Measurements from ENCODE around the gene TP53TG5. TPM values are rescaled to one million over a fixed set of nuclear protein-coding genes. Genes with fewer than 3 reads are reported as not detected.

Gene TP53TG5
- total and polyA plus RNA-seq, 10 of the 15 experiments (the other 5 are each of a cell fraction or from before 2014, with no cell fraction given): 0.24 TPM; not detected in 9

GRCh38 chr20:45336530-45337366, 41.4 kb downstream of the TP53TG5 start:
- no peak overlapping the region for H2AFZ ChIP-seq (ENCODE audit: control insufficient read depth, low read depth, low read length)
- DNase-seq (ENCODE audit: low read depth, low spot score): no peak
- H3K9me3 ChIP-seq (replicated peaks; ENCODE audit: control insufficient read depth, insufficient read depth, low read length): no peaks in the 10 kb centered on the region
- H3K4me1 ChIP-seq (ENCODE audit: control insufficient read depth, insufficient read depth, low read length): no peaks in the 10 kb centered on the region
- H3K27me3 ChIP-seq (replicated peaks in 1 of 2; ENCODE audit: control insufficient read depth in 2 of 2, insufficient read depth in 2 of 2, low read length in 1 of 2): no peaks in the 10 kb centered on the region
- FAIRE-seq: no peak
- ChIA-PET POLR2A (interaction anchor here (0.5 to 2.3 kb wide), 3 partner anchors 10 to 103 kb away, joined by 3 to 7 read pairs (median 4); no protein-coding TSS in a partner anchor), CTCF (interaction anchor here (0.8 to 2.0 kb wide), 5 partner anchors 18 to 101 kb away, joined by 3 to 8 read pairs (median 4); no protein-coding TSS in a partner anchor), RAD21 (ENCODE audit: unreplicated experiment) (interaction anchor here (1.2 to 1.4 kb wide), 2 partner anchors 24 to 100 kb away, joined by 3 read pairs; no protein-coding TSS in a partner anchor), SMC1A (ENCODE audit: uncharacterized antibody, unreplicated experiment) (interaction anchor here (0.8 to 2.0 kb wide), 3 partner anchors 13 to 100 kb away, joined by 3 to 5 read pairs (median 3); no protein-coding TSS in a partner anchor)
- no peak overlapping the region for H3K9ac ChIP-seq (ENCODE audit: control insufficient read depth, insufficient read depth, low read length)
- H3K36me3 ChIP-seq (ENCODE audit: control insufficient read depth in 2 of 2, insufficient read depth in 2 of 2, low read length in 1 of 2): no peaks in the 10 kb centered on the region
- BruUV-seq (replicated peaks): no TSS peak
- TF ChIP-seq RAD21 (IDR thresholded peaks at IDR 0.05; ENCODE audit: insufficient read depth, low read depth, low read length) (no peak), HDAC6 (IDR thresholded peaks at IDR 0.05; ENCODE audit: unreplicated experiment) (no peak), E2F8 (IDR thresholded peaks at IDR 0.05; ENCODE audit: low read depth, partially characterized antibody) (no peak), ZNF274 (IDR thresholded peaks at IDR 0.05; ENCODE audit: insufficient read depth, insufficient read length) (no peak), JUND (IDR thresholded peaks at IDR 0.05; ENCODE audit: low read depth, low read length) (no peak), HDAC2 (IDR thresholded peaks at IDR 0.05) (no peak), CBFB (IDR thresholded peaks at IDR 0.05; ENCODE audit: low read depth) (no peak), RBBP5 (conservative IDR thresholded peaks at IDR 0.05) (no peak), BACH1 (IDR thresholded peaks at IDR 0.05; ENCODE audit: borderline replicate concordance) (no peak), BCL3 (IDR thresholded peaks at IDR 0.05; ENCODE audit: borderline replicate concordance, insufficient read depth, low read depth, low read length, poor library complexity, severe bottlenecking) (no peak), IKZF2 (IDR thresholded peaks at IDR 0.05) (no peak), HCFC1 (IDR thresholded peaks at IDR 0.05; ENCODE audit: low read length) (no peak), NFYA (IDR thresholded peaks at IDR 0.05; ENCODE audit: borderline replicate concordance, low read depth, low read length) (no peak), LARP7 (IDR thresholded peaks at IDR 0.05) (no peak), USF1 (IDR thresholded peaks at IDR 0.05; ENCODE audit: borderline replicate concordance, extremely low read length, insufficient read depth, low read depth, low read length) (no peak), NR2C2 (IDR thresholded peaks at IDR 0.05; ENCODE audit: borderline replicate concordance, control insufficient read depth, insufficient read length, low read depth) (no peak), GABPA (IDR thresholded peaks at IDR 0.05; ENCODE audit: low read depth) (no peak), KAT2A (conservative IDR thresholded peaks at IDR 0.05; ENCODE audit: control insufficient read depth, low read depth, low read length) (no peak), FOXK2 (IDR thresholded peaks at IDR 0.05) (no peak)
- in situ Hi-C loops (cut with MboI): no loop called here
- no peak overlapping the region for H3K27ac ChIP-seq (ENCODE audit: control insufficient read depth, insufficient read depth)
- intact Hi-C loops (cut with micrococcal nuclease; ENCODE audit: unreplicated experiment): no loop called here
- no peaks in the 10 kb centered on the region for H3K79me2 ChIP-seq (ENCODE audit: control insufficient read depth, insufficient read depth, low read length)
- no peak overlapping the region for H3K4me2 ChIP-seq (ENCODE audit: control insufficient read depth, insufficient read depth)
- no peak for ATAC-seq
- 37% methylated on average over 11 of the region's 11 CpGs for WGBS (ENCODE audit: insufficient coverage, insufficient replicate concordance, low lambda C conversion rate, missing lambda C conversion rate)
- H4K20me1 ChIP-seq (ENCODE audit: control insufficient read depth, insufficient read depth): no peaks in the 10 kb centered on the region
- H3K4me3 ChIP-seq: no peak overlapping the region

Data from GM12878 (cell line).